HepG2 (cell line): ENCODE measurements around the gene SLC12A3. TPM values are rescaled to one million over a fixed set of nuclear protein-coding genes. Genes with fewer than 3 reads are reported as not detected.

Source experiments
- ATAC-seq: fragments of 200-7000 bp; cut with Tn5 transposase; 3 replicates; pipeline ENCODE4 v1.9.1; 2020; ENCODE audit warnings: mild to moderate bottlenecking, moderate library complexity
- BruUV-seq: library from RNA; stranded (reverse); fragments of 400-500 nt; replicated peaks from 2 replicates; lab custom pipeline; 2021; lab: Mats Ljungman, UMichigan
- CTCF ChIA-PET: fragments of 300-600 bp; formaldehyde crosslinking; extraction: SDS; loops from one replicate; lab custom pipeline; 2021; ENCODE audit warnings: low total read pairs, inconsistent platforms, low intra/inter-chr PET ratio; lab: Yijun Ruan, JAX
- POLR2A ChIA-PET: fragments of 350-600 bp; sonication (Branson Sonifier 250); formaldehyde crosslinking; loops from one replicate; lab custom pipeline; 2020; ENCODE audit warnings: antibody characterized with exemption, inconsistent platforms; lab: Yijun Ruan, JAX
- DNase-seq: peaks from one replicate; pipeline ENCODE4 v3.0.0-alpha.2; 2015; ENCODE audit warnings: low spot score
- FAIRE-seq: peaks from 3 replicates; lab custom pipeline; 2011; peaks lifted over from hg19 to GRCh38; lab: Jason Lieb, UNC
- H2AFZ ChIP-seq: one replicate; pipeline ENCODE4 v1.6.1; 2011; ENCODE audit warnings: low read length, inconsistent platforms
- H3K27ac ChIP-seq: fragments of 300-600 bp; 3 replicates; pipeline ENCODE4 v1.8.0; 2011; ENCODE audit warnings: mixed run types, mild to moderate bottlenecking, mixed read lengths, low read length, inconsistent platforms; ENCODE audit not compliant: insufficient read depth; ENCODE audit errors: extremely low read length
- H3K27me3 ChIP-seq, 2 experiments: fragments of 200-600 bp in 1 of 2; 2 replicates in 1 of 2; 3 replicates in 1 of 2; pipeline versions ENCODE4 v1.6.0 to v1.8.0; 2011; ENCODE audit warnings: low read length in 2 of 2, mild to moderate bottlenecking in 2 of 2, moderate library complexity in 2 of 2, inconsistent platforms in 1 of 2; ENCODE audit not compliant: insufficient read depth in 2 of 2, control insufficient read depth in 1 of 2
- H3K36me3 ChIP-seq, 2 experiments: fragments of 200-600 bp in 1 of 2; replicated peaks in 1 of 2; 2 replicates in 1 of 2; 3 replicates in 1 of 2; pipeline versions ENCODE4 v1.5.1 to v1.8.0; 2011; ENCODE audit warnings: low read length in 2 of 2, inconsistent platforms in 1 of 2; ENCODE audit not compliant: insufficient read depth in 2 of 2, control insufficient read depth in 1 of 2
- H3K4me1 ChIP-seq: 2 replicates; pipeline ENCODE4 v1.5.1; 2012; ENCODE audit warnings: low read length, inconsistent platforms; ENCODE audit not compliant: insufficient read depth
- H3K4me2 ChIP-seq: 2 replicates; pipeline ENCODE4 v1.6.0; 2011; ENCODE audit warnings: low read depth, low read length, inconsistent platforms
- H3K4me3 ChIP-seq, 3 experiments: fragments of 200-600 bp in 1 of 3; sonication (generic), shearing (Covaris generic) in 1 of 3; replicated peaks in 1 of 3; 2 replicates each; pipeline ENCODE4 v1.5.1; 2011 to 2016; ENCODE audit warnings: low read length in 3 of 3, inconsistent platforms in 2 of 3, low read depth in 2 of 3, mild to moderate bottlenecking in 2 of 3, control low read depth in 1 of 3, mixed read lengths in 1 of 3; ENCODE audit not compliant: insufficient read depth in 1 of 3
- H3K79me2 ChIP-seq: one replicate; pipeline ENCODE4 v1.6.1; 2011; ENCODE audit warnings: low read length, inconsistent platforms; ENCODE audit not compliant: insufficient read depth
- H3K9ac ChIP-seq: 2 replicates; pipeline ENCODE4 v1.6.0; 2011; ENCODE audit warnings: mild to moderate bottlenecking, low read depth, low read length, inconsistent platforms; ENCODE audit not compliant: insufficient read depth
- H3K9me3 ChIP-seq: 2 replicates; pipeline ENCODE4 v1.5.1; 2012; ENCODE audit warnings: mild to moderate bottlenecking, low read length
- H4K20me1 ChIP-seq: 2 replicates; pipeline ENCODE4 v1.6.0; 2011; ENCODE audit warnings: inconsistent platforms, mild to moderate bottlenecking, low read length, moderate library complexity; ENCODE audit not compliant: insufficient read depth
- ELF4 ChIP-seq: sonication (generic); formaldehyde crosslinking; IDR thresholded peaks from 2 replicates; pipeline ENCODE4 v1.5.0; 2020; ENCODE audit warnings: missing genetic modification reagents, mild to moderate bottlenecking, moderate library complexity, borderline replicate concordance
- EZH2 ChIP-seq: conservative IDR thresholded peaks from 2 replicates; pipeline ENCODE4 v1.6.1; 2012; ENCODE audit warnings: mild to moderate bottlenecking, low read depth, low read length, moderate library complexity
- HOMEZ ChIP-seq: IDR thresholded peaks from 2 replicates; pipeline ENCODE4 v1.6.1; 2016; ENCODE audit warnings: low read depth
- KDM4B ChIP-seq: sonication (generic); formaldehyde crosslinking; IDR thresholded peaks from 2 replicates; pipeline ENCODE4 v1.4.0; 2020; ENCODE audit warnings: missing genetic modification reagents
- MED13 ChIP-seq: sonication (generic); formaldehyde crosslinking; IDR thresholded peaks from 2 replicates; pipeline ENCODE4 v1.5.0; 2020; ENCODE audit warnings: missing genetic modification reagents
- SMAD1 ChIP-seq: sonication (generic); formaldehyde crosslinking; IDR thresholded peaks from 2 replicates; pipeline ENCODE4 v1.4.0; 2020; ENCODE audit warnings: missing genetic modification reagents, low read depth, mild to moderate bottlenecking, borderline replicate concordance
- TERF1 ChIP-seq: sonication (generic); formaldehyde crosslinking; IDR thresholded peaks from 2 replicates; pipeline ENCODE4 v1.8.0; 2022; ENCODE audit warnings: mild to moderate bottlenecking, missing genetic modification reagents, moderate library complexity
- ZFP90 ChIP-seq: sonication (generic); formaldehyde crosslinking; IDR thresholded peaks from 2 replicates; pipeline ENCODE4 v1.8.0; 2022; ENCODE audit warnings: missing genetic modification reagents, mild to moderate bottlenecking, inconsistent platforms, borderline replicate concordance
- ZNF414 ChIP-seq: sonication (generic); formaldehyde crosslinking; IDR thresholded peaks from 2 replicates; pipeline ENCODE4 v1.5.0; 2020; ENCODE audit warnings: missing genetic modification reagents
- ZNF530 ChIP-seq: sonication (generic); formaldehyde crosslinking; IDR thresholded peaks from 2 replicates; pipeline ENCODE4 v1.5.0; 2020; ENCODE audit warnings: low read depth, mild to moderate bottlenecking, missing genetic modification reagents
- WGBS: methylation state at CpG from one replicate; pipeline ENCODE4 v1.1.6; 2017; ENCODE audit warnings: low lambda C conversion rate; 5-methylcytosine and 5-hydroxymethylcytosine counted together
- in situ Hi-C: cut with HindIII; loops from 2 replicates; pipeline ENCODE4 v1.10.0; 2017; ENCODE audit warnings: low pct_unique_long_range_greater_than_20kb; ENCODE audit not compliant: extremely low pct_ligation_motif_present
- intact Hi-C: fragments of 100-400 bp; cut with micrococcal nuclease; formaldehyde crosslinking; loops from one replicate; pipeline ENCODE4 v1.10.0; 2022; ENCODE audit not compliant: unreplicated experiment
- polyA plus RNA-seq, 8 experiments: library from polyadenylated mRNA; depleted of rRNA in 3 of 8; stranded (reverse) in 7 of 8; unstranded in 1 of 8; fragments of >200 nt; fragmentation: Illumina TruSeq in 4 of 8; extraction: Trizol in 4 of 8; gene quantifications; 2 replicates each; pipeline versions ENCODE4 v1.2.1 to v1.2.3, GENCODE V29; 2011 to 2016; ENCODE audit warnings: low read depth in 4 of 8, missing spikeins in 1 of 8, mixed read lengths in 1 of 8; ENCODE audit not compliant: insufficient read depth in 1 of 8
- total RNA-seq, 5 experiments: library from RNA; depleted of rRNA; stranded (reverse); fragments of >200 nt; fragmentation: Illumina TruSeq; extraction: Trizol; gene quantifications; 2 replicates each; pipeline ENCODE4 v1.2.3, GENCODE V29; 2016; ENCODE audit warnings: low read depth in 1 of 5
- TF ChIP-seq, protein P1 (sequence below): sonication (generic); formaldehyde crosslinking; IDR thresholded peaks from 2 replicates; pipeline ENCODE4 v1.4.0; 2020; ENCODE audit warnings: missing genetic modification reagents
- TF ChIP-seq, protein P2 (sequence below): sonication (generic); formaldehyde crosslinking; IDR thresholded peaks from 2 replicates; pipeline ENCODE4 v1.4.0; 2020; ENCODE audit warnings: mild to moderate bottlenecking, missing genetic modification reagents
- TF ChIP-seq, protein P3 (sequence below): sonication (generic); formaldehyde crosslinking; conservative IDR thresholded peaks from 2 replicates; pipeline ENCODE4 v1.8.0; 2022; ENCODE audit warnings: missing genetic modification reagents

The SLC12A3 gene
- total and polyA plus RNA-seq, 2 of the 13 experiments (the other 11 are each of a cell fraction or from before 2014, with no cell fraction given), result 6.2 TPM; not detected in 1

DNA sequence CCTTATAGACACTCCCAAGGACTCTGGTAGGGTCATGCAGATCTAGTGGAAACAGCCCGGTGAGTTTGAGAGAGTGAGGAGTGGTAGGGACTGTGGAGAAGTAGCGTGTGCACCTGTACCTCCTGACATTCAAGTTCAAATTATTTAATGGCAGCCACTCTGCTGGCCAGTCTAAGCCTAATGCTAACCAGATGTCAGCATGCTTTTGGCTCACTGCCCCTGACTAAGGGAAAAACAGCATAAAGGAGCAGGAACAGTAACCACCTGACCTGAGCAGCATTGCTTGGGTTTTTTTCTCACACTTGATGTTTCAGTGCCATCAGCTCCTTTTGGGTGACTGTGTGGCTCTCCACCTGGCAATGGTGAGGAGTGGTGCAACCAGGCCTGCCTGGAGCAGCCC lies 23.8 kb upstream of the SLC12A3 start (continued):
- TF ChIP-seq, protein P1, sequence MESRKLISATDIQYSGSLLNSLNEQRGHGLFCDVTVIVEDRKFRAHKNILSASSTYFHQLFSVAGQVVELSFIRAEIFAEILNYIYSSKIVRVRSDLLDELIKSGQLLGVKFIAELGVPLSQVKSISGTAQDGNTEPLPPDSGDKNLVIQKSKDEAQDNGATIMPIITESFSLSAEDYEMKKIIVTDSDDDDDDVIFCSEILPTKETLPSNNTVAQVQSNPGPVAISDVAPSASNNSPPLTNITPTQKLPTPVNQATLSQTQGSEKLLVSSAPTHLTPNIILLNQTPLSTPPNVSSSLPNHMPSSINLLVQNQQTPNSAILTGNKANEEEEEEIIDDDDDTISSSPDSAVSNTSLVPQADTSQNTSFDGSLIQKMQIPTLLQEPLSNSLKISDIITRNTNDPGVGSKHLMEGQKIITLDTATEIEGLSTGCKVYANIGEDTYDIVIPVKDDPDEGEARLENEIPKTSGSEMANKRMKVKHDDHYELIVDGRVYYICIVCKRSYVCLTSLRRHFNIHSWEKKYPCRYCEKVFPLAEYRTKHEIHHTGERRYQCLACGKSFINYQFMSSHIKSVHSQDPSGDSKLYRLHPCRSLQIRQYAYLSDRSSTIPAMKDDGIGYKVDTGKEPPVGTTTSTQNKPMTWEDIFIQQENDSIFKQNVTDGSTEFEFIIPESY (CRISPR knock-in tag), result no peak
- TF ChIP-seq KDM4B (CRISPR knock-in tag), result no peak
- TF ChIP-seq ZFP90 (CRISPR knock-in tag), result no peak
- TF ChIP-seq EZH2, result no peak
- TF ChIP-seq, protein P2, sequence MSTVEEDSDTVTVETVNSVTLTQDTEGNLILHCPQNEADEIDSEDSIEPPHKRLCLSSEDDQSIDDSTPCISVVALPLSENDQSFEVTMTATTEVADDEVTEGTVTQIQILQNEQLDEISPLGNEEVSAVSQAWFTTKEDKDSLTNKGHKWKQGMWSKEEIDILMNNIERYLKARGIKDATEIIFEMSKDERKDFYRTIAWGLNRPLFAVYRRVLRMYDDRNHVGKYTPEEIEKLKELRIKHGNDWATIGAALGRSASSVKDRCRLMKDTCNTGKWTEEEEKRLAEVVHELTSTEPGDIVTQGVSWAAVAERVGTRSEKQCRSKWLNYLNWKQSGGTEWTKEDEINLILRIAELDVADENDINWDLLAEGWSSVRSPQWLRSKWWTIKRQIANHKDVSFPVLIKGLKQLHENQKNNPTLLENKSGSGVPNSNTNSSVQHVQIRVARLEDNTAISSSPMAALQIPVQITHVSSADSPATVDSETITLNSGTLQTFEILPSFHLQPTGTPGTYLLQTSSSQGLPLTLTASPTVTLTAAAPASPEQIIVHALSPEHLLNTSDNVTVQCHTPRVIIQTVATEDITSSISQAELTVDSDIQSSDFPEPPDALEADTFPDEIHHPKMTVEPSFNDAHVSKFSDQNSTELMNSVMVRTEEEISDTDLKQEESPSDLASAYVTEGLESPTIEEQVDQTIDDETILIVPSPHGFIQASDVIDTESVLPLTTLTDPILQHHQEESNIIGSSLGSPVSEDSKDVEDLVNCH (CRISPR knock-in tag), result no peak
- no peak for TF ChIP-seq ZNF414 (CRISPR knock-in tag)
- TF ChIP-seq SMAD1 (CRISPR knock-in tag), result no peak

- POLR2A ChIA-PET, result interaction anchor here (1.2 kb wide), 1 partner anchor 27 kb away, joined by 5 read pairs; no protein-coding TSS in a partner anchor
- TF ChIP-seq HOMEZ (CRISPR knock-in tag) (no peak), TERF1 (CRISPR knock-in tag) (no peak), MED13 (CRISPR knock-in tag) (no peak), ELF4 (no peak), ZNF530 (no peak)
- TF ChIP-seq, protein P3, sequence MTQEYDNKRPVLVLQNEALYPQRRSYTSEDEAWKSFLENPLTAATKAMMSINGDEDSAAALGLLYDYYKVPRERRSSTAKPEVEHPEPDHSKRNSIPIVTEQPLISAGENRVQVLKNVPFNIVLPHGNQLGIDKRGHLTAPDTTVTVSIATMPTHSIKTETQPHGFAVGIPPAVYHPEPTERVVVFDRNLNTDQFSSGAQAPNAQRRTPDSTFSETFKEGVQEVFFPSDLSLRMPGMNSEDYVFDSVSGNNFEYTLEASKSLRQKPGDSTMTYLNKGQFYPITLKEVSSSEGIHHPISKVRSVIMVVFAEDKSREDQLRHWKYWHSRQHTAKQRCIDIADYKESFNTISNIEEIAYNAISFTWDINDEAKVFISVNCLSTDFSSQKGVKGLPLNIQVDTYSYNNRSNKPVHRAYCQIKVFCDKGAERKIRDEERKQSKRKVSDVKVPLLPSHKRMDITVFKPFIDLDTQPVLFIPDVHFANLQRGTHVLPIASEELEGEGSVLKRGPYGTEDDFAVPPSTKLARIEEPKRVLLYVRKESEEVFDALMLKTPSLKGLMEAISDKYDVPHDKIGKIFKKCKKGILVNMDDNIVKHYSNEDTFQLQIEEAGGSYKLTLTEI (CRISPR knock-in tag), result no peak
Measured at GRCh38 chr16:56841659-56842058, 23.3 kb upstream of the SLC12A3 start.

More at GRCh38 chr16:56841659-56842058, 23.3 kb upstream of the SLC12A3 start:
- FAIRE-seq, result no peak
- Histone ChIP-seq H3K4me2 (no peak overlapping the region), H2AFZ (no peak overlapping the region), H3K27ac (no peak overlapping the region), H3K27me3 (no peaks in the 10 kb centered on the region), H3K79me2 (no peaks in the 10 kb centered on the region), H3K9ac (no peak overlapping the region), H3K4me1 (peaks cover 57% of the 10 kb centered on the region), H3K36me3 (peaks cover 10 to 47% of the 10 kb centered on the region in 2 experiments), H4K20me1 (no peaks in the 10 kb centered on the region), H3K4me3 (no peak overlapping the region), H3K9me3 (no peaks in the 10 kb centered on the region)
- in situ Hi-C loops, result no loop called here
- no TSS peak for BruUV-seq
- 96% methylated on average over 10 of the region's 10 CpGs for WGBS
- no peak for DNase-seq
- no peak for ATAC-seq
- intact Hi-C loops, result no loop called here
- CTCF ChIA-PET, result no interaction called here
